Prostate gland (tissue), 2 donors: Measurements from ENCODE around the gene FRMD4A. TPM values are rescaled to one million over a fixed set of nuclear protein-coding genes. Genes with fewer than 3 reads are reported as not detected.
"Not testable (repeated sequence)": the region's sequence is repeated elsewhere in the genome, so short reads cannot be mapped to it uniquely, and the experiment has no call there.

Experiments
- DNase-seq: peaks from one replicate; pipeline ENCODE4 v3.0.0-alpha.2; 2019; ENCODE audit warnings: low spot score
- H3K27ac ChIP-seq, 2 donors: fragments of 200-600 bp; sonication (generic); 2 replicates each; pipeline ENCODE4 v1.5.1; 2017 to 2019
- H3K27me3 ChIP-seq: fragments of 200-600 bp; sonication (generic); replicated peaks from 2 replicates; pipeline ENCODE4 v1.5.1; 2019; ENCODE audit not compliant: insufficient read depth
- H3K36me3 ChIP-seq, 2 donors: fragments of 200-600 bp; sonication (generic); 1 replicate in 1 of 2; 2 replicates in 1 of 2; pipeline versions ENCODE4 v1.5.1 to v1.8.1; 2017 to 2019
- H3K4me1 ChIP-seq: fragments of 200-600 bp; sonication (generic); replicated peaks from 2 replicates; pipeline ENCODE4 v1.5.1; 2019
- H3K4me3 ChIP-seq, 2 donors: fragments of 200-600 bp; sonication (generic); 2 replicates each; pipeline ENCODE4 v1.5.1; 2017 to 2019
- H3K9me3 ChIP-seq: fragments of 200-600 bp; sonication (generic); 2 replicates; pipeline ENCODE4 v1.5.1; 2017
- POLR2A ChIP-seq: fragments of 450-650 bp; IDR thresholded peaks from one replicate; pipeline ENCODE4 v1.6.1; 2016; ENCODE audit warnings: antibody characterized with exemption, mild to moderate bottlenecking
- POLR2AphosphoS5 ChIP-seq: sonication (generic); formaldehyde crosslinking; IDR thresholded peaks from one replicate; pipeline ENCODE4 v1.6.1; 2017; ENCODE audit warnings: antibody characterized with exemption
- WGBS: methylation state at CpG from one replicate; pipeline ENCODE4 v1.1.5; 2018; 5-methylcytosine and 5-hydroxymethylcytosine counted together
- intact Hi-C: fragments of 100-400 bp; cut with DNase I; formaldehyde crosslinking; loops from one replicate; pipeline ENCODE4 v1.14.2; 2022
- total RNA-seq, 2 donors: library from RNA; depleted of rRNA; stranded (reverse); fragments of >200 nt; gene quantifications; one replicate each; pipeline ENCODE4 v1.1.0, GENCODE V29; 2016
- TF ChIP-seq, protein P1 (sequence below), 4 experiments: fragments of 200-600 bp in 2 of 4; fragments of 450-650 bp in 2 of 4; sonication (generic) in 2 of 4; IDR thresholded peaks; 1 replicate in 3 of 4; 2 replicates in 1 of 4; pipeline ENCODE4 v1.5.1; 2016 to 2019; ENCODE audit warnings: antibody characterized with exemption in 4 of 4, mild to moderate bottlenecking in 2 of 4, moderate library complexity in 2 of 4

Gene FRMD4A
- total RNA-seq, 2 donors from 2014 or later, result 38.0 to 53.2 TPM

GRCh38 chr10:13904064-13904463 is 426.7 kb downstream of the FRMD4A start:
- 80% methylated on average over 16 of the region's 16 CpGs for WGBS
- intact Hi-C loops, result no loop called here
- no peaks in the 10 kb centered on the region for H3K27me3 ChIP-seq
- TF ChIP-seq POLR2A (no peak), POLR2AphosphoS5 (no peak)
- TF ChIP-seq, protein P1, sequence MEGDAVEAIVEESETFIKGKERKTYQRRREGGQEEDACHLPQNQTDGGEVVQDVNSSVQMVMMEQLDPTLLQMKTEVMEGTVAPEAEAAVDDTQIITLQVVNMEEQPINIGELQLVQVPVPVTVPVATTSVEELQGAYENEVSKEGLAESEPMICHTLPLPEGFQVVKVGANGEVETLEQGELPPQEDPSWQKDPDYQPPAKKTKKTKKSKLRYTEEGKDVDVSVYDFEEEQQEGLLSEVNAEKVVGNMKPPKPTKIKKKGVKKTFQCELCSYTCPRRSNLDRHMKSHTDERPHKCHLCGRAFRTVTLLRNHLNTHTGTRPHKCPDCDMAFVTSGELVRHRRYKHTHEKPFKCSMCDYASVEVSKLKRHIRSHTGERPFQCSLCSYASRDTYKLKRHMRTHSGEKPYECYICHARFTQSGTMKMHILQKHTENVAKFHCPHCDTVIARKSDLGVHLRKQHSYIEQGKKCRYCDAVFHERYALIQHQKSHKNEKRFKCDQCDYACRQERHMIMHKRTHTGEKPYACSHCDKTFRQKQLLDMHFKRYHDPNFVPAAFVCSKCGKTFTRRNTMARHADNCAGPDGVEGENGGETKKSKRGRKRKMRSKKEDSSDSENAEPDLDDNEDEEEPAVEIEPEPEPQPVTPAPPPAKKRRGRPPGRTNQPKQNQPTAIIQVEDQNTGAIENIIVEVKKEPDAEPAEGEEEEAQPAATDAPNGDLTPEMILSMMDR (IDR thresholded peaks at IDR 0.05), result no peak
- H3K27ac ChIP-seq, result no peak overlapping the region
- no peak overlapping the region for H3K4me3 ChIP-seq
- H3K36me3 ChIP-seq, result no peaks in the 10 kb centered on the region
- no peaks in the 10 kb centered on the region for H3K4me1 ChIP-seq
- no peak for DNase-seq
- no peaks in the 10 kb centered on the region for H3K9me3 ChIP-seq

DNA sequence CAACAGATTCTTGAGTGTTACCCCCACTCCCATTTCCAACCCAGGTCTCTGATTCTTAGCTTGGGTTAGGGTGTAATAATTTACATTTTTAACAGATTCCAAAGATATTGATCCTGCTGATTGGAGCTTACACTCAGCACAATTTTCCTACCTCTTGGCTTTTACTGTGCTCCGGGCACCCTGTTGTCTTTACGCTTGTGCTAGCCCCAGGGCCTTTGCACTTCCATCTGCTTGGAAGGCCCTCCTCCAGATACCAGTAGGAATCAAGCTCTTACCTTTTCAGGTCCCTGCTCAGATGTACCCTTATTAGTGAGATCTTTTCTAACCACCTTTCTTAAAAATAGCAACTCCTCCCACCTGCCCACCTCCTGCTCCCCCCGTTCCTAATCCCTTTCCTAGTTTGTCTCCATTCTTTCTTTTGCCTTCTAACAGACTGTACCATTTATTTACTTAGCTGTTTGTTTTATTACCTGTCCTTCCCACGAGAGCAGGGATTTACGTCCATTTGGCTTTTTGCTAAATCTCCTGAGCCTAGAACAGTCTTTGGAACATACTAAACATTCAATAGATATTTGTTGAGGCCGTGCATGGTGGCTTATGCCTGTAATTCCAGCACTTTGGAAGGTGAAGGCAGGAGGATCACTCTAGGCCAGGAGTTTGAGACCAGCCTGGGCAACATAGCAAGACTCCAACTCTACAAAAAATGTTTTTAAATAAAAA is 427.7 kb downstream of the FRMD4A start:
- Histone ChIP-seq H3K4me3 (no peak overlapping the region), H3K9me3 (no peaks in the 10 kb centered on the region), H3K36me3 (no peaks in the 10 kb centered on the region), H3K4me1 (no peaks in the 10 kb centered on the region), H3K27ac (no peak overlapping the region), H3K27me3 (no peaks in the 10 kb centered on the region)
- DNase-seq, result no peak
- 55% methylated on average over 6 of the region's 6 CpGs for WGBS
- intact Hi-C loops, result no loop called here
- no peak for TF ChIP-seq POLR2A
- no peak for TF ChIP-seq POLR2AphosphoS5
- TF ChIP-seq, protein P1 (IDR thresholded peaks at IDR 0.05), result no peak

DNA sequence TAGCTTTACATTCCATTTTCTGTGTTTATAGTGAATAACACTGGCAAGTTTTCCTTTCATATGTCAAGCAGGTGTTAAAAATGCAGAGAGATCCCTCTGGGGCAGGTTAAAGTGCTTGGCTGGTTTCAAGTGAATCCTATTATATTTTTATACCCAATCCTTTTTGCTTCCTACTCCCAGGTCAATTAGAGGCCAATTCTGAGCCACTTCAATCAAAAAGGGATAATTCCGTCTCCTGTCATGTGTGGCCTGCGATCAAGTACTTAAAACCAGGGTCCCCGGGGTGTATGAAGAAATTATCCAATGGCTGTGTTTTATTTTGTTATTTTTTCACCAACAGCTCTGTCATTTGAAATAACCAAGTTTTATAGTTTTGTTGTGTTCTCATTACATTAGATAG is 430.8 kb downstream of the FRMD4A start:
- no peaks in the 10 kb centered on the region for H3K9me3 ChIP-seq

DNA sequence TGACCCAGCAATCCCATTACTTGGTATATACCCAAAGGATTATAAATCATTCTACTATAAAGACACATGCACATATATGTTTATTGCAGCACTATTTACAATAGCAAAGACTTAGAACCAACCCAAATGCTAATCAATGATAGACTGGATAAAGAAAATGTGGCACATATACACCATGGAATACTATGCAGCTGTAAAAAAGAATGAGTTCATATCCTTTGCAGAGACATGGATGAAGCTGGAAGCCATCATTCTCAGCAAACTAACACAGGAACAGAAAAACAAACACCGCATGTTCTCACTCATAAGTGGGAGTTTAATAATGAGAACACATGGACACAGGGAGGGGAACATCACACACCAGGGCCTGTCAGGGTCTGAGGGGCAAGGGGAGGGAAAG is 434.6 kb downstream of the FRMD4A start:
- H3K9me3 ChIP-seq, H3K4me1 ChIP-seq, H3K27me3 ChIP-seq, H3K36me3 ChIP-seq, DNase-seq, H3K4me3 ChIP-seq, intact Hi-C loops, H3K27ac ChIP-seq: not testable (repeated sequence)
- 93% methylated on average over 1 of the region's 1 CpG for WGBS

More for the DNA sequence above, 430.8 kb downstream of the FRMD4A start:
- WGBS, result 71% methylated on average over 3 of the region's 3 CpGs
- intact Hi-C loops, result no loop called here
- H3K4me3 ChIP-seq, result no peak overlapping the region
- no peaks in the 10 kb centered on the region for H3K4me1 ChIP-seq
- no peak for TF ChIP-seq POLR2AphosphoS5
- no peak for TF ChIP-seq POLR2A
- TF ChIP-seq, protein P1 (IDR thresholded peaks at IDR 0.05), result no peak
- no peak for DNase-seq
- H3K27ac ChIP-seq, result no peak overlapping the region
- H3K36me3 ChIP-seq, result no peaks in the 10 kb centered on the region
- no peaks in the 10 kb centered on the region for H3K27me3 ChIP-seq

DNA sequence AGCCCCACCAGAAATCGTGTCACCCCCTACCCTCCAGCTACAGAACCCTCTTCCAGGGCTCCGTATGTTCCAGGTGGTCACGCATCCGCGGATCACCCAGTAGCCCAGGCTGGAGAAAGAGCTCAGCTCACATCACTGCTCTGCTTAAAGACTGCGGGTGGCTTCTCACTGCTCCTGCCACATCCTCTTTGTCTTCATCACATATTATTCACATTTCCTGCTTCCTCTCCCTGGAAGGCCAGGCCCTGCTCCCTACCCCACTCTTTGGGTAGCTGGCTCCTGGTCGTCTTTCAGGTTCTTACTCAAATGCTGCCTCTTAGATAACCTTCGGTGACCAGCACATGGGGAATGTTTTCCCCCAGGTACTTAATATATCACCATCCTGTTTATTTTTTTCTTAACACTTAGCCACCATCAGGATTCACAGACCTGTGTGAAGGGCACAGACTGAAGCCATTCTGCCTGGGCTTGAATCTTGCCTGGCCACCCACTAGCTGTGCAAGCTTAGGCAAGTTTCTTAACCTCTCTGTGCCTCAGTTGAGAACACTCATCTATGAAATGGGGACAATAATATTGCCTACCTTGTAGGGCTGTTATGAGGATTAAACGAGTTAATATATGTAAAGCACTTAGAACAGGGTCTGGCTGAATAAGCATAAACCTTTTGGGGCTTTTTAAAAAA is 436.2 kb downstream of the FRMD4A start:
- Histone ChIP-seq H3K36me3 (no peaks in the 10 kb centered on the region), H3K9me3 (no peaks in the 10 kb centered on the region), H3K27me3 (no peaks in the 10 kb centered on the region), H3K4me1 (no peaks in the 10 kb centered on the region), H3K4me3 (no peak overlapping the region), H3K27ac (no peak overlapping the region)
- 86% methylated on average over 9 of the region's 9 CpGs for WGBS
- no peak for DNase-seq
- intact Hi-C loops, result loop anchor here (5.0 kb wide), 3 partner anchors 57 to 102 kb away; no protein-coding TSS in a partner anchor
- TF ChIP-seq, protein P1 (IDR thresholded peaks at IDR 0.05), result no peak
- TF ChIP-seq POLR2A (no peak), POLR2AphosphoS5 (no peak)
